Spinal cord (tissue), 10 donors: ENCODE results near the gene TMEM247. TPM values are rescaled to one million over a fixed set of nuclear protein-coding genes. Genes with fewer than 3 reads are reported as not detected.

Experiments used
- DNase-seq, 6 donors: peaks; one replicate each; pipeline versions ENCODE4 v3.0.0 to v3.0.0-alpha.2; 2013 to 2015; ENCODE audit warnings: low spot score in 6 of 6, low read depth in 4 of 6
- H3K27ac ChIP-seq: one replicate; pipeline ENCODE4 v1.5.1; 2013; ENCODE audit warnings: low read depth, low read length, control low read depth
- H3K27me3 ChIP-seq: one replicate; pipeline ENCODE4 v1.6.1; 2013; ENCODE audit warnings: low read length; ENCODE audit not compliant: control insufficient read depth, insufficient read depth
- H3K36me3 ChIP-seq: one replicate; pipeline ENCODE4 v1.6.1; 2013; ENCODE audit warnings: low read length; ENCODE audit not compliant: control insufficient read depth, insufficient read depth
- H3K4me1 ChIP-seq: one replicate; pipeline ENCODE4 v1.6.1; 2013; ENCODE audit warnings: low read length; ENCODE audit not compliant: control insufficient read depth, insufficient read depth
- H3K4me3 ChIP-seq: one replicate; pipeline ENCODE4 v1.5.1; 2013; ENCODE audit warnings: low read depth, low read length, control low read depth
- H3K9me3 ChIP-seq: one replicate; pipeline ENCODE4 v1.6.1; 2013; ENCODE audit warnings: low read length; ENCODE audit not compliant: control insufficient read depth, insufficient read depth
- WGBS: methylation state at CpG from one replicate; pipeline ENCODE4 v1.1.5; 2013; ENCODE audit warnings: missing lambda C conversion rate; ENCODE audit not compliant: insufficient coverage; 5-methylcytosine and 5-hydroxymethylcytosine counted together
- polyA plus RNA-seq, 2 donors: library from polyadenylated mRNA; unstranded; fragments of 120-200 nt; gene quantifications; one replicate each; pipeline ENCODE4 v1.2.1, GENCODE V29; 2013; ENCODE audit not compliant: insufficient read length in 2 of 2
- total RNA-seq, 2 donors: library from RNA; depleted of rRNA in 1 of 2; stranded (reverse); fragments of 120-200 nt in 1 of 2; fragments of >200 nt in 1 of 2; gene quantifications; one replicate each; pipeline versions ENCODE4 v1.2.3 to v1.2.4, GENCODE V29; 2013 to 2014
- donor health status: healthy.

TMEM247 gene
- total and polyA plus RNA-seq, 4 donors: not detected

DNA sequence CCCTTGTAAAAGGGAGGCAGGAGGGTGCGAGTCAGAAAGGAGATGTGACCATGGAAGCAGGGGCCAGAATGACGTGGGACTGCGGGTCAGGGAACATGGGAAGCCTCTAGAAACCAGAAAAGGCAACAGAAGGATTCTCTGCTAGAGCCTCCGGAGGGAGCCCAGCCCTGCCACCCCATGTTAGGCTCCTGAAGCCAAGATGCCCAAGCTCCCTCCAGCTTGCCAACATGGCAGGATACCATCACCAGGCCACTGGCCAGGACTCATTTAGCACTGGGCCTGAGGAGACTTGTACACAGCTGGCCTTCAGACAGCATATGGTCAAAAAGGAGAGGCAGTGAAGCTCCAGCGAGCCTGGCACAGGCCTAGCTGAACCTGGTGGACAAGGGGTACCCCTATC, 5.6 kb downstream of the TMEM247 start:
- Histone ChIP-seq H3K27me3 (no peaks in the 10 kb centered on the region), H3K9me3 (no peaks in the 10 kb centered on the region), H3K4me1 (peaks cover 25% of the 10 kb centered on the region), H3K36me3 (no peaks in the 10 kb centered on the region), H3K27ac (no peak overlapping the region), H3K4me3 (no peak overlapping the region)
- 97% methylated on average over 5 of the region's 5 CpGs for WGBS
- DNase-seq: no peak

DNA sequence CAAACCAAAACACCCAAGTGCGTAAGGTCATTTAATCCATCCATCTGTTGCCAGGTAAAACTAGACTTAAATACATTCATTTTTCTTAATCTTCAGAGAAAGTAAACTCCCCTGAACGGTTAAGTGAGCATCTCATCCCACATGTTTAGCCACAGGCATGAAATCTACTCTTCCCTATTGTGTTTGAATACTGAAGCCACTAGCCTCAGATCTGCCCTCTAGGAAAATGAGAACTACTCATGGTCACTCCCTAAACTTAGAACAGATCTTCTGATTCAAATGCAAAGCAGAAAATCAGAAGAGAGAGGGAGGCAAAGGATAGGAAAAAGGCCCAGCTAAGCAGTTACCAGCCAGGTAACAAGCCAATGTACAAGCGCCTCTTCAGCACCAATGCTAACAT, 7.1 kb downstream of the TMEM247 start:
- H3K27ac ChIP-seq: no peak overlapping the region
- H3K9me3 ChIP-seq: no peaks in the 10 kb centered on the region
- no peaks in the 10 kb centered on the region for H3K27me3 ChIP-seq
- no peak for DNase-seq
- peaks cover 34% of the 10 kb centered on the region for H3K4me1 ChIP-seq
- H3K4me3 ChIP-seq: no peak overlapping the region
- 100% methylated on average over 3 of the region's 3 CpGs for WGBS
- H3K36me3 ChIP-seq: no peaks in the 10 kb centered on the region

DNA sequence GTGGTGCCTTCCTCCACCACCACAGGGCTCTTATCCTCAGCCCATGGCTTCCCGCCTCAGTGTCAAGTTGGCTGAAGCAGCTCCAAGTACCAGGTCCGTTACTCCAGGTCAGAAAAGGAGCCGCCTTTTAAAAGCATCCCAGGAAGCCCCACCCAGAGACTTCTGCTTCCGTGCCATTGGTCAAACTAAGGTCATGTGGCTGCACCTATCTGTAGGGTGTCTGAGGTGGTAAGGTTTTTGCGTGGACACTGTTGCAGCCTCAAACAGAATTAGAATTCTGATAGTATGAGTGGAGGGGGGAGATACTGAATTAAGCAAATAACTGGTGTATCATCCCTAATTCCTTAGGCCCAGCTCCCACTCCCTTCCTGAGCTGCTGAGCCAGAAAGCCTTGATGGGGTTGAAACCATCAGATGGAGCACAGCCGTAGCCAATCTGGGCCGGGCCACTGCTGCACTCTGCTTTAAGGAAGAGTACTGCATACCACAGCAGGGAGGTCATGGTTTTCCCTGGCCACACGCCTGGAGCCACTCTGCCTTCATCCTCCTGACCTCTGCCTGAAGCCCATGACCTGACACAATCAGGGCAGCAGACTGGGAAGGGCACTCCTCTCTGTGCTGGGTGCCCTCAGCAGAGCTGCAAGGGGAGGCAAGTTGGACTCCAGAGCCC, 8.4 kb downstream of the TMEM247 start:
- 76% methylated on average over 7 of the region's 8 CpGs for WGBS
- Histone ChIP-seq H3K9me3 (no peaks in the 10 kb centered on the region), H3K36me3 (no peaks in the 10 kb centered on the region), H3K4me3 (no peak overlapping the region), H3K27ac (no peak overlapping the region), H3K27me3 (no peaks in the 10 kb centered on the region), H3K4me1 (peaks cover 35% of the 10 kb centered on the region)
- DNase-seq: no peak

DNA sequence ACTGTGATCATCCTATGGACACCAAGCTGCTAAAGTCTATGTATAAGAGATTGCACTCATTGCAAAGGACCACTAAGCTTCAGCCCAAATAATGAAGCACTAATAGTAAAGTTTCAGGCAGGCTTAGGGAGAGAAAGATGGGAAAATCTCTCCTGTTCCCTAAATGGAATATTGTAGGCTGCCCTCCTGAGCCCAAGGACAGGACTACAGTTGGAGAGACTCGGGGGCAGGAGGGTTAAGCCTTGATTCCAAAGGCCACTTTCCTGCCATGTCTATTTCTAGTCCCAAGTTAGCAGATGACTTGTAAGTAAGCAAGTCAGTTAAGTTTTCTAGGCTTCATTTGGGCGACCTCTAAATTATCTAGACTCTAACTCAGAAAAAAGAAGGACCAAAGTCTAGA, 9.0 kb downstream of the TMEM247 start:
- WGBS: no CpG with 5 or more reads among the region's 2 CpGs
- peaks cover 38% of the 10 kb centered on the region for H3K4me1 ChIP-seq
- no peak overlapping the region for H3K4me3 ChIP-seq
- no peaks in the 10 kb centered on the region for H3K27me3 ChIP-seq
- no peaks in the 10 kb centered on the region for H3K36me3 ChIP-seq
- H3K9me3 ChIP-seq: no peaks in the 10 kb centered on the region
- H3K27ac ChIP-seq: no peak overlapping the region
- no peak for DNase-seq

DNA sequence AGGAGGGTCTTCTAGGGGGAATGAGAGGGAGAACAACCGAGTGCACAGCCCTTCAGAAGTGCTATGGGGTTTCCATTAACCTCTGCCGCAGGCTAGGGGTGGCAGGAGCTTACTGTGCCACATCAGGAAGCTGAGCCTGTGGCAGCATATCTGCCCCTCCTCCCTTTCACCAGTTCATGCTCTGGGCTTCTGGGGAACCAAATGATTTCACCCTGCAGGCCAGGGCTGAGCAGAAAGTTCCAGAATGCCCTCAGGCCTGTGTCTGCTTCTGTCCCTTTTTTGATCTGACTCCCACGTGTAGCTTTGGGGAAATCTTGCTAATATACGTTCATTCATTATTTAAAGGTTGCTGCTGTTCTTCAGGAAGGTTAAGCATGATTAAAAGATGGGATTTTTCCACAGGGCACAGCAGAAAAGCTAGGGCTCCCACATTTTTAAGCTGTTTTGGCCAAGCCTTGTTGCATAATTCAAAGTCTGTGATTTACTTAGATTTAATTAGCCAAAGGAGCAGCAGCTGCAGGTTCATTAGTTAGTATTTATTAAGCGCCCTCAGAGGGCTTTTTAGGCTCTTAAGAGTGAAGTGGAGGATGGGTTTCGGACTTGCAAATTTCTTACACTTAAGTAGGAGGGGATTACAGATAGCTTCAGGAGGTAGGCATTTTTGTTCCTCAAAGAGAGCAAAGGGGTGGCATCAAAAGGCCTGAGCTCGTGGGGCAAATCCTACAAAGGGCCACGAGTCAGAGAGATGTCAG, 10.2 kb downstream of the TMEM247 start:
- Histone ChIP-seq H3K36me3 (no peaks in the 10 kb centered on the region), H3K4me3 (no peak overlapping the region), H3K9me3 (no peaks in the 10 kb centered on the region), H3K27ac (peak overlapping the region; percentile 81), H3K4me1 (peaks cover 43% of the 10 kb centered on the region), H3K27me3 (no peaks in the 10 kb centered on the region)
- peak in 2 of 6 donors; percentile 51 to 77 for DNase-seq
- WGBS: 63% methylated on average over 4 of the region's 8 CpGs

DNA sequence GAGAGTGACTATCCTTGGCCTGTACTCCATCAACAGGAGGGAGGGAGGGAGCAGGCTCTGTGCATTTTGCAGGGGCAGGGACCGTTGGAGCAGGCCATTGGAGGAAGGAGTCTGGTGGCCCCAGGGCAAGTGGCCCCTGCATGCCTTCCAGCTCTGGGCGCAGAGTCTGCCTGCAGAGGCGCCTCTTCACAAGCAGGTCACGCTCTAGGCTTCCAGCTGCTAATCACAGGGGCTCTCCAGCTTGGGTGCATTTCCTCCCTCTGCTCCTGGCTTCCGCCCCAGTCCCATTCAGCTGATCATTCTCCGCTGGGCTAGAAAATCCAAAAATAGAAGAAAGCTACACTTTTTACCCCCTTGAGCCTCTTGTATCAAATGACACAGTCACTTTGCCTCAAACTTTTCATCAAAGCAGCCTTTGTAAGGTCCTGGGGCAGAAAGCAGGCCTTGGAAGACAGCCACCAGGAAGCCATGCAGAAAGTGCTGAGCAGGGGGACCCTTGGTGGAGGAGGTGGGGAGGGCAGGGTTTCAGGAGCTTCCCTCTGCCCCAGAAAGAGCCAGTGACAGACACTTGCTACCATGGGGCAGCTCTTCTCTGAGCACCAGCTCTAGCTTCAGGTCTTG, 11.3 kb downstream of the TMEM247 start:
- peak in 5 of 6 donors; percentile 54 to 92 (median 62) for DNase-seq
- 37% methylated on average over 6 of the region's 6 CpGs for WGBS

DNA sequence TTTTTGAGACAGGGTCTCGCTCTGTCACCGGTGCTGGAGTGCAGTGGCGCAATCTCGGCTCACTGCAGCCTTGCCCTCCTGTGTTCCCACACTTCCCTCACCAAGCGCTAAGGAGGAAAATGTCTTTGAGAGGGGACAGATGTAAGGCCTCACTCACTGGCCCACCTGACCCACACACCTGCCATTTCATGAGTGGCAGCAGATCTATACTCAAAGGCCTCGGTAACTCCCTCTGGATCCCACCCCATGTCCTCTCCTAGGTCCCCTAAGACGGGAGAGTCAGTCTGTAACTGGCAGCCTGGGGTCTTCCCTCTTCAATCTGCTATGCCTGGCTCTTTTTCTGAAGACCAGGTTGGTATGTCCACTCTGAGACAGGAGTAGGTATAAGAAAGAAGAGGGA, 12.9 kb downstream of the TMEM247 start:
- Histone ChIP-seq H3K4me3 (no peak overlapping the region), H3K36me3 (no peaks in the 10 kb centered on the region), H3K27ac (no peak overlapping the region), H3K4me1 (peaks cover 45% of the 10 kb centered on the region), H3K27me3 (no peaks in the 10 kb centered on the region), H3K9me3 (no peaks in the 10 kb centered on the region)
- WGBS: no CpG with 5 or more reads among the region's 7 CpGs
- DNase-seq: no peak

More for the DNA sequence above, 11.3 kb downstream of the TMEM247 start:
- Histone ChIP-seq H3K36me3 (no peaks in the 10 kb centered on the region), H3K27ac (peak overlapping the region; percentile 81), H3K4me1 (peaks cover 43% of the 10 kb centered on the region), H3K27me3 (no peaks in the 10 kb centered on the region), H3K9me3 (no peaks in the 10 kb centered on the region), H3K4me3 (no peak overlapping the region)

DNA sequence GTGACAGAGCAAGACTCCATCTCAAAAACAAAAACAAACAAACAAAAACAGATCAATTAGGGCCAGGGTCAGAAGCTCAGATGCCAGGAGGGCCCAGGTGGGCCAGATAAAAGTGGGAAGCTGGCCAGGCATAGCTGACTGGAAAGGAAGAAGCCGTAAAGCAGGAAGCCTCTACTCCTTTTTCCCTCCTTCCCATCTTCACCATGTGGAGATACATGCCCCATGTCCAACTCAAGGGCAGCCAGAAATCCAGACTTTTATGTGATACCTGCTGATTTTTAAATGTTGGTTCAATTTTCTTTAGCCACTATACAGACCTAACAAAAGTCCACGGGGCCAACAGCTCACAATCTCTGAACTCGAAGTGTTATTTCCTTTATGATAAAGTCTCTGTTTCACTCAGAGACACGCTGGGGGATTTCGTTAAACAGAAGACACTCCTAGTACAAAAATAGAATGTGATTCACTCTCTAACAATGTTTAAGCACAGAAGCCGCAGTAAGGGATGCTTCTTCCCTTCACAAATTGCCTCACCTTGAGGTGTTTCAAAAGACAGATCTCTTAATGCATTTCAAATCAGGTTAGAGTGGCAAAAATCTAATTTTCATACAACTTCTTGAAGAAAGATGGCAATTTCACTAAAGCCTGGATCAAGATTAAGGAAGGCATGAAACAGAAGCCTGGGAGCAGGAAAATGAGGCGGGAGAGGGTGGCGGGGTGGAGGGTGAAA, 14.0 kb downstream of the TMEM247 start:
- Histone ChIP-seq H3K27me3 (no peaks in the 10 kb centered on the region), H3K4me3 (no peak overlapping the region), H3K9me3 (no peaks in the 10 kb centered on the region), H3K4me1 (peaks cover 42% of the 10 kb centered on the region), H3K36me3 (no peaks in the 10 kb centered on the region), H3K27ac (peak overlapping the region; percentile 34)
- no peak for DNase-seq
- 10% methylated on average over 2 of the region's 8 CpGs for WGBS

DNA sequence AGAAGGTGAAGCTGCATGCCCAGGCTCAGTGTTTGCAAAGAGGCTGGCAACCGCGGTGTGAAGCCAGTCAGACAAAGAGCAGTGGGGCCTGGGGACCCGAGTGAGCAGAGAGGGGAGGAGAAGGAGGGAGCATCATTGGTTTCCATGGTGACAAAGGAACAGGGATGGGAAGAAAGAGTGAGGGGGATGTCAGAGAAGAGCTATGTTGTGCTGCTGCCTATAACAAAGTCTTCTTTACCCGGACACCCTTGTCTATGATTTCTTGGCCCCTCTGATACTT, 14.5 kb downstream of the TMEM247 start:
- 0% methylated on average over 3 of the region's 4 CpGs for WGBS
- H3K9me3 ChIP-seq: no peaks in the 10 kb centered on the region
- peaks cover 41% of the 10 kb centered on the region for H3K4me1 ChIP-seq
- no peaks in the 10 kb centered on the region for H3K27me3 ChIP-seq
- no peaks in the 10 kb centered on the region for H3K36me3 ChIP-seq
- peak in 4 of 6 donors; percentile 61 to 98 (median 79) for DNase-seq
- H3K27ac ChIP-seq: peak overlapping the region; percentile 34
- H3K4me3 ChIP-seq: no peak overlapping the region
